CD8-positive, alpha-beta memory T cell (primary cell): ENCODE measurements around the gene SPATS2. TPM values are rescaled to one million over a fixed set of nuclear protein-coding genes. Genes with fewer than 3 reads are reported as not detected.
"Not testable (repeated sequence)": the region's sequence is repeated elsewhere in the genome, so short reads cannot be mapped to it uniquely, and the experiment has no call there.

Experiments used
- CTCF ChIA-PET: fragments of 350-600 bp; sonication (Branson Sonifier 250); formaldehyde crosslinking; loops from one replicate; lab custom pipeline; 2021; ENCODE audit warnings: antibody characterized with exemption; lab: Charles Lee
- POLR2A ChIA-PET: fragments of 350-600 bp; sonication (Branson Sonifier 250); formaldehyde crosslinking; loops from one replicate; lab custom pipeline; 2021; ENCODE audit warnings: antibody characterized with exemption; lab: Charles Lee
- DNase-seq, 5 donors: peaks; one replicate each; pipeline versions ENCODE4 v3.0.0 to v3.0.0-alpha.2; 2020 to 2022; ENCODE audit warnings: mixed read lengths in 1 of 5
- H3K27ac ChIP-seq: one replicate; pipeline ENCODE4 v1.7.0; 2013; ENCODE audit warnings: low read depth, mild to moderate bottlenecking, low read length, moderate library complexity
- H3K27me3 ChIP-seq: 2 replicates; pipeline ENCODE4 v1.7.0; 2013; ENCODE audit warnings: low read length, mild to moderate bottlenecking; ENCODE audit not compliant: insufficient read depth, poor library complexity, severe bottlenecking
- H3K36me3 ChIP-seq: 2 replicates; pipeline ENCODE4 v1.7.0; 2013; ENCODE audit warnings: mild to moderate bottlenecking, low read length, moderate library complexity; ENCODE audit not compliant: insufficient read depth
- H3K4me1 ChIP-seq: 2 replicates; pipeline ENCODE4 v1.7.0; 2013; ENCODE audit warnings: mild to moderate bottlenecking, low read length, moderate library complexity; ENCODE audit not compliant: insufficient read depth
- H3K4me3 ChIP-seq: 2 replicates; pipeline ENCODE4 v1.7.0; 2013; ENCODE audit warnings: mild to moderate bottlenecking, low read length
- H3K9me3 ChIP-seq: 2 replicates; pipeline ENCODE4 v1.7.0; 2013; ENCODE audit warnings: mild to moderate bottlenecking, low read length
- H3K27ac Mint-ChIP-seq, 8 donors: one replicate each; pipeline ENCODE4 v1.8.0; 2020 to 2021; ENCODE audit warnings: mixed read lengths in 8 of 8, mild to moderate bottlenecking in 6 of 8, inconsistent platforms in 3 of 8, moderate library complexity in 3 of 8
- H3K27me3 Mint-ChIP-seq, 2 donors: one replicate each; pipeline ENCODE4 v1.8.0; 2020 to 2021; ENCODE audit warnings: mixed read lengths in 2 of 2, mild to moderate bottlenecking in 1 of 2, moderate library complexity in 1 of 2
- H3K36me3 Mint-ChIP-seq, 3 donors: one replicate each; pipeline ENCODE4 v1.8.0; 2020 to 2021; ENCODE audit warnings: mixed read lengths in 3 of 3, inconsistent platforms in 1 of 3, mild to moderate bottlenecking in 1 of 3
- H3K4me1 Mint-ChIP-seq, 3 donors: one replicate each; pipeline ENCODE4 v1.8.0; 2020 to 2021; ENCODE audit warnings: mixed read lengths in 3 of 3, inconsistent platforms in 1 of 3, mild to moderate bottlenecking in 1 of 3
- H3K4me3 Mint-ChIP-seq, 7 donors: one replicate each; pipeline ENCODE4 v1.8.0; 2020 to 2021; ENCODE audit warnings: mixed read lengths in 7 of 7, mild to moderate bottlenecking in 6 of 7, moderate library complexity in 4 of 7, inconsistent platforms in 2 of 7
- H3K9me3 Mint-ChIP-seq, 5 donors: one replicate each; pipeline ENCODE4 v1.8.0; 2020 to 2022; ENCODE audit warnings: mixed read lengths in 5 of 5, mild to moderate bottlenecking in 3 of 5, moderate library complexity in 2 of 5, inconsistent platforms in 1 of 5
- polyA plus RNA-seq: library from polyadenylated mRNA; unstranded; fragments of 300-500 nt; fragmentation: Illumina TruSeq; gene quantifications from one replicate; pipeline ENCODE4 v1.2.3, GENCODE V29; 2021
- total RNA-seq, 2 experiments: library from RNA; stranded (reverse); gene quantifications; one replicate each; pipeline ENCODE4 v1.2.3, GENCODE V29; 2021

SPATS2 gene
- total and polyA plus RNA-seq, 3 experiments from 2014 or later: 7.6 to 9.4 (median 9.1) TPM

DNA sequence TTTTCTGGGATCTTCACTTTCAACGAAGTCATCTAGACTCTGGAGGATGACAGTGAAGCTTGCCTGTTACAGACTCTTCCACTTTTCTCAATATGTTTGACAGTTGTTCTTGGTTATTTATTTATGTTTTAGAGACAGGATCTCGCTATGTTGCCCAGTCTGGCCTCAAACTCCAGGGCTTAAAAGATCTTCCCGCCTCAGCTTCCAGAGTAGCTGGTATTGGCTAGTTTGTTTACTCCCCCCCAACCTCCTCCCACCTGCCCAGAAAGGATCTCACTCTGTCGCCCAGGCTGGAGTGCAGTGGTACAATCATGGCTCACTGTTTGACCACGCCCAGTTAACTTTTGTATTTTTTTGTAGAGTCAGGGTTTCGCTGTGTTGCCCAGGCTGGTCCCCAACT lies 3.3 kb downstream of the SPATS2 start:
- Mint-ChIP-seq H3K27me3 (peaks cover 0 to 4% of the 10 kb centered on the region in 2 donors), H3K4me1 (peaks cover 20 to 41% (median 38%) of the 10 kb centered on the region in 3 donors), H3K27ac (peak overlapping the region in 2 of 8 donors; percentile 15 to 55), H3K36me3 (peaks cover 0 to 5% (median 0%) of the 10 kb centered on the region in 3 donors), H3K4me3 (peak overlapping the region in 1 of 7 donors; percentile 71), H3K9me3 (no peaks in the 10 kb centered on the region)
- DNase-seq: no peak
- POLR2A ChIA-PET: no interaction called here
- H3K27ac ChIP-seq: no peak overlapping the region
- CTCF ChIA-PET: interaction anchor here (0.8 to 1.3 kb wide), 3 partner anchors 12 to 33 kb away, joined by 3 to 4 read pairs (median 3); partner anchors contain the start of gene C1QL4
- no peaks in the 10 kb centered on the region for H3K27me3 ChIP-seq
- H3K4me1 ChIP-seq: peaks cover 15% of the 10 kb centered on the region
- H3K9me3 ChIP-seq: no peaks in the 10 kb centered on the region
- no peaks in the 10 kb centered on the region for H3K36me3 ChIP-seq
- no peak overlapping the region for H3K4me3 ChIP-seq

DNA sequence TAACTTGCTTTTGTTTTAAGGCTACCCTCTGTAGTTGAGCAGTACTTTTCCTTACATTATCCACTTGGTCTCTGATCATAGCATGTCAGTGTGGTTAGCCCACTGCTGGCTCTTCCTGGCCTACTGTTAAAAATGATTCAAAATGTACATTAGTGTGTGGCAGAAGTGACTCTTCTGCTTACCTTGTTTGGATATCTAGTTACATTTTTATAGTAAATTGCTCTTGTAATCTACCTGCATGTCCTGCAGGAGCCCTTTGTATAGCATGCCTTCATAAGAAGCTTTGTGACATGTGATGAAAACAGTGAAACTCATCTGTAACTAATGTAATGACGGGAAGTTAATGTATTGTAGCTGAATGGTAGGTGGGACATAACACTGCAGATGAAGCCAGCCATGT lies 8.1 kb downstream of the SPATS2 start:
- CTCF ChIA-PET: interaction anchor here (1.1 to 4.3 kb wide), 2 partner anchors 17 to 39 kb away, joined by 3 to 13 read pairs; partner anchors contain the start of gene C1QL4
- no peaks in the 10 kb centered on the region for H3K9me3 ChIP-seq
- H3K4me1 Mint-ChIP-seq: peaks cover 1 to 6% (median 2%) of the 10 kb centered on the region in 3 donors
- no peaks in the 10 kb centered on the region for H3K27me3 Mint-ChIP-seq
- no peak overlapping the region for H3K4me3 ChIP-seq
- no peaks in the 10 kb centered on the region for H3K36me3 Mint-ChIP-seq
- no peak overlapping the region for H3K27ac Mint-ChIP-seq
- H3K27ac ChIP-seq: no peak overlapping the region
- no peak for DNase-seq
- no peak overlapping the region for H3K4me3 Mint-ChIP-seq
- H3K9me3 Mint-ChIP-seq: no peaks in the 10 kb centered on the region
- H3K27me3 ChIP-seq: no peaks in the 10 kb centered on the region
- POLR2A ChIA-PET: no interaction called here
- no peaks in the 10 kb centered on the region for H3K36me3 ChIP-seq
- no peaks in the 10 kb centered on the region for H3K4me1 ChIP-seq

DNA sequence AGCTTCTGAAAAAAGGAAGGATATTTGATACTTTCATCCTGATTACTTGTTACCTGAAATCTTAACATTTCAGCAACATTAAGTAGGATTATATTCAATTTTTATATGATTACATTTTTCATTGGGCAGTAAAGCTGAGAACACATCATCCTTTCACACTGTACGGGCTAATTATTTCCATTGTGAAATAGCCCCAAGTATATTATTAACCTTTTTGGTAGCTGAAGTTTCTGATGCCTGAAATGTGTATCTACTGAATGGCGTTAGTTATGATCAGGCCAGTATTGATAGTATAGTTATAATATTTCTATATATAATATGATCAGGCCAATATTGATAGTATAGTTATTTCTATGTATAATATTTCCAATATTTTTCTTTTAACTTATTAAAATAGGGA lies 10.1 kb downstream of the SPATS2 start:
- Histone ChIP-seq H3K36me3 (no peaks in the 10 kb centered on the region), H3K27ac (no peak overlapping the region), H3K4me1 (no peaks in the 10 kb centered on the region), H3K4me3 (no peak overlapping the region), H3K9me3 (no peaks in the 10 kb centered on the region), H3K27me3 (no peaks in the 10 kb centered on the region)
- no peak overlapping the region for H3K27ac Mint-ChIP-seq
- no peaks in the 10 kb centered on the region for H3K9me3 Mint-ChIP-seq
- ChIA-PET CTCF (interaction anchor here (4.3 kb wide), 1 partner anchor 19 kb away, joined by 13 read pairs; no protein-coding TSS in a partner anchor), POLR2A (no interaction called here)
- H3K27me3 Mint-ChIP-seq: no peaks in the 10 kb centered on the region
- no peaks in the 10 kb centered on the region for H3K36me3 Mint-ChIP-seq
- H3K4me3 Mint-ChIP-seq: no peak overlapping the region
- peaks cover 0 to 3% (median 1%) of the 10 kb centered on the region in 3 donors for H3K4me1 Mint-ChIP-seq
- no peak for DNase-seq

DNA sequence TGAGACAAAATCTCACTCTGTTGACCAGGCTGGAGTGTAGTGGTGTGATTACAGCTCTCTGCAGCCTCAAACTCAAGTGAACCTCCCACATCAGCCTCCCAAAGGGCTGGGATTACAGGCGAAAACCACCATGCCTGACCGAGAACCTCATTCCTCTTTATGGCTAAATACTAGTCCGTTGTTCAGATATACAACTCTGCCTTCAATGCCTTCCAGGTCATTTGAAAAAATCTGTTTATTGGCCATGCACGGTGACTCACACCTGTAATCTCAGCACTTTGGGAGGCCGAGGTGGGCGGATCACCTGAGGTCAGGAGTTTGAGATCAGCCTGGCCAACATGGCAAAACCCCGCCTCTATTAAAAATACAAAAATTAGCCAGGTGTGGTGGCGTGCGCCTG lies 12.9 kb downstream of the SPATS2 start:
- H3K36me3 Mint-ChIP-seq, CTCF ChIA-PET, POLR2A ChIA-PET: not testable (repeated sequence)

DNA sequence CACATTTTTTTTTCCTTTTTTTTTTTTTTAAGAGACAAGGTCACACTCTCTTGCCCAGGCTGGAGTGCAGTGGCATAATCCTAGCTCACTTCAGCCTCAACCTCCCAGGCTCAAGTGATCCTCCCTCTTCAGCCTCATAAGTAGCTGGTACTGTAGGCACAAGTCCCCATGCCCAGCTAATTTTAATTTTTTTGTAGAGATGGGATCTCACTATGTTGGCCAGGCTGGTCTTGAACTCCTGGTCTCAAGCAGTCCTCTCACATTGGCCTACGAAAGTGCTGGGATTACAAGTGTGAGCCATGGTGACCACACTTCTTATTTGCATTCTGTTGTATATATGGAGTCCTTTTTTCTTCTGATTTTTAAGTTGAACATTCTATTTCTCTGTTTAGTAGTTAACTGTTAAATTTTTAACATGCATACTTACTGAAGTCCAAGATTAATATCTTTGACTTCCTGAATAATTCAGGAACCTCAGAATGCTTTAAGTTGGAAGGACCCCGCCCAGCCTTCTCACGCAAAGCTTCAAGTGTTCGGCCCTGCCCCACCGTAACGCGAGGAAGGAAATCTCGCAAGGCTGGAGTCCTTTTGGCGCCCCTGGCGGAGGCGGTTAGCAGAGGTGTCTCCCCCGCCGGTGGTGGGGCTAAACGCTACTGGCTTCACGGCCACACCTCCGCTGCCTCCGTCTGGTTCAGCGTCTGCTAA lies 21.6 kb downstream of the SPATS2 start:
- POLR2A ChIA-PET: no interaction called here
- Mint-ChIP-seq H3K27ac (peak overlapping the region in 1 of 8 donors; percentile 54), H3K36me3 (peaks cover 0 to 3% (median 0%) of the 10 kb centered on the region in 3 donors), H3K27me3 (peaks cover 0 to 2% of the 10 kb centered on the region in 2 donors), H3K4me1 (peaks cover 4 to 7% (median 4%) of the 10 kb centered on the region in 3 donors), H3K4me3 (peak overlapping the region in 6 of 7 donors; percentile 11 to 73 (median 56)), H3K9me3 (no peaks in the 10 kb centered on the region)
- H3K27ac ChIP-seq: no peak overlapping the region
- DNase-seq: peak; percentile 38 to 73 (median 49)
- H3K36me3 ChIP-seq: no peaks in the 10 kb centered on the region
- H3K9me3 ChIP-seq: no peaks in the 10 kb centered on the region
- no peaks in the 10 kb centered on the region for H3K27me3 ChIP-seq
- CTCF ChIA-PET: interaction anchor here (1.1 to 2.1 kb wide), 6 partner anchors 10 to 41 kb away, joined by 3 to 15 read pairs (median 6); partner anchors contain the start of gene SPATS2
- no peak overlapping the region for H3K4me3 ChIP-seq
- no peaks in the 10 kb centered on the region for H3K4me1 ChIP-seq

More for the DNA sequence above, 12.9 kb downstream of the SPATS2 start:
- H3K4me1 Mint-ChIP-seq, H3K36me3 ChIP-seq, H3K27me3 ChIP-seq, H3K9me3 ChIP-seq, H3K27ac Mint-ChIP-seq, H3K4me1 ChIP-seq, H3K9me3 Mint-ChIP-seq, H3K4me3 Mint-ChIP-seq, H3K4me3 ChIP-seq, DNase-seq, H3K27me3 Mint-ChIP-seq, H3K27ac ChIP-seq: not testable (repeated sequence)

DNA sequence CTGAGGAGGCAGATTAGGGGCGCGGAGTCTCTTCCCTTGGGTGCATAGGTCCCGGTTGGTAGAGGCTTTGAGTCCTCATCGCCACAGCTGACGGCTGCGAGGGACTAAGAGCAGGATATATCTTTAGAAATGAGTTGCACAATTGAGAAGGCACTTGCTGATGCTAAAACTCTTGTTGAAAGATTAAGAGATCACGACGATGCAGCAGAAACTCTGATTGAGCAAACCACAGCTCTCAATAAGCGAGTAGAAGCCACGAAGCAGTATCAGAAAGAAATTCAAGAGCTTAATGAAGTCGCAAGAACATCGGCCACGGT lies 22.1 kb downstream of the SPATS2 start:
- Histone ChIP-seq H3K4me3 (no peak overlapping the region), H3K27me3 (no peaks in the 10 kb centered on the region), H3K27ac (no peak overlapping the region), H3K4me1 (no peaks in the 10 kb centered on the region), H3K9me3 (no peaks in the 10 kb centered on the region), H3K36me3 (no peaks in the 10 kb centered on the region)
- peaks cover 0 to 3% (median 0%) of the 10 kb centered on the region in 3 donors for H3K36me3 Mint-ChIP-seq
- no peak overlapping the region for H3K27ac Mint-ChIP-seq
- ChIA-PET POLR2A (no interaction called here), CTCF (interaction anchor here (1.1 to 2.1 kb wide), 5 partner anchors 9 to 42 kb away, joined by 3 to 15 read pairs (median 6); partner anchors contain the start of gene SPATS2)
- H3K9me3 Mint-ChIP-seq: no peaks in the 10 kb centered on the region
- peaks cover 4 to 7% (median 4%) of the 10 kb centered on the region in 3 donors for H3K4me1 Mint-ChIP-seq
- H3K27me3 Mint-ChIP-seq: peaks cover 0 to 2% of the 10 kb centered on the region in 2 donors
- H3K4me3 Mint-ChIP-seq: peak overlapping the region in 6 of 7 donors; percentile 11 to 73 (median 56)
- DNase-seq: no peak

DNA sequence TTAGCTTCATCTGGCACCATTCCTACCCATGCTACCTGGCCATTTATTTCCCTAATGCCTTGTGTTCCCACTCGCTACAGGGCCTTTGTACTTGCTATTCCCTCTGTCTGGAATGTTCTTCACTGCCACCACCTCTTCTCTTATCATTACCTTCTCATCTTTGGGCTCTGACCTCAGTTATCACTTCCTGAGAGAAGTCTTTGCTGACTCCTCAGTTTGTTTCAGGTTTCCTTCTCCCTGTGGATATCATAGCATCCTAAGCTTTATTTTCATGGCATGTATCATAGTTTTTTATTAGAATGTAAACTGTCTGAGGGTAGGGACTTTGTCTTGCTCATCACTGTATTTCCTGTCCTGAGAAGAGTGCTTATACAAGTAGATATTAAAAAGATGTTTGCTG lies 29.7 kb downstream of the SPATS2 start:
- no peaks in the 10 kb centered on the region for H3K4me1 Mint-ChIP-seq

DNA sequence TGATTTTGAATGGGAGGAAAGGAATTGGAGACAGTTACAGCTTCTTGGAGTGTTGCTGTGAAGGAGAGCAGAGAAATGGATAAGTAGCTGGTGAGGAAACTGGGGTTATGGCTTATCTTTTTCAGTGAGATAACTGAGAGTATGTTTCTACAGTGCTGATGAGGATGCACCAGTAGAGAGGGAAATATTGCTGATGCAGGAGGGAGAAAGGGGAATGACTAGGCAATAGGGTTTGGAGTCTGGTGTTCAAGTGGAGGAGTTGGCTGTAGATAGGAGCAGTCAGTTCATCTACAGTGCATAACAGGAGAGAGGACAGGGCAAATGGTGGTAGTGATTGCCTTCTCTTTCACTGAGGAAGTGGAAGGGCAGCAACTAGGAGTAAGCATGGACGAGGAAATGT lies 33.0 kb downstream of the SPATS2 start:
- no peak for DNase-seq
- H3K36me3 ChIP-seq: no peaks in the 10 kb centered on the region
- Mint-ChIP-seq H3K4me3 (no peak overlapping the region), H3K27me3 (no peaks in the 10 kb centered on the region), H3K4me1 (peaks cover 8 to 11% (median 9%) of the 10 kb centered on the region in 3 donors), H3K9me3 (no peaks in the 10 kb centered on the region), H3K27ac (peak overlapping the region in 1 of 8 donors; percentile 46), H3K36me3 (no peaks in the 10 kb centered on the region)
- CTCF ChIA-PET: no interaction called here
- no peak overlapping the region for H3K4me3 ChIP-seq
- POLR2A ChIA-PET: no interaction called here
- H3K27me3 ChIP-seq: no peaks in the 10 kb centered on the region
- H3K27ac ChIP-seq: no peak overlapping the region
- no peaks in the 10 kb centered on the region for H3K9me3 ChIP-seq
- peaks cover 11% of the 10 kb centered on the region for H3K4me1 ChIP-seq

More for the DNA sequence above, 29.7 kb downstream of the SPATS2 start:
- H3K9me3 ChIP-seq: no peaks in the 10 kb centered on the region
- CTCF ChIA-PET: interaction anchor here (0.8 kb wide), 1 partner anchor 23 kb away, joined by 3 read pairs; no protein-coding TSS in a partner anchor
- H3K27me3 ChIP-seq: no peaks in the 10 kb centered on the region
- H3K36me3 Mint-ChIP-seq: no peaks in the 10 kb centered on the region
- no peak overlapping the region for H3K27ac Mint-ChIP-seq
- no peak overlapping the region for H3K27ac ChIP-seq
- no peaks in the 10 kb centered on the region for H3K36me3 ChIP-seq
- H3K4me3 Mint-ChIP-seq: no peak overlapping the region
- H3K27me3 Mint-ChIP-seq: no peaks in the 10 kb centered on the region
- POLR2A ChIA-PET: no interaction called here
- no peak for DNase-seq
- no peak overlapping the region for H3K4me3 ChIP-seq
- H3K4me1 ChIP-seq: no peaks in the 10 kb centered on the region
- H3K9me3 Mint-ChIP-seq: no peaks in the 10 kb centered on the region
